OCI-LY1 (cell line): Measurements from ENCODE around the gene ZNF385D.

Experiments
- H2AFZ ChIP-seq: fragments of 200-600 bp; sonication (generic), shearing (Covaris generic); 2 replicates; pipeline ENCODE4 v1.6.0; 2014; ENCODE audit warnings: antibody characterized with exemption, mild to moderate bottlenecking, low read length
- H3F3A ChIP-seq: fragments of 200-600 bp; sonication (generic), shearing (Covaris generic); 2 replicates; pipeline ENCODE4 v1.6.0; 2014; ENCODE audit warnings: mild to moderate bottlenecking, antibody characterized with exemption, low read length, moderate library complexity; ENCODE audit not compliant: insufficient read depth
- H3K27ac ChIP-seq: fragments of 200-600 bp; sonication (generic); 2 replicates; pipeline ENCODE4 v1.5.1; 2014; ENCODE audit warnings: low read length, mixed run types, mild to moderate bottlenecking, low read depth; ENCODE audit not compliant: poor library complexity, severe bottlenecking
- H3K27me3 ChIP-seq: fragments of 200-600 bp; sonication (generic); 2 replicates; pipeline ENCODE4 v1.6.0; 2014; ENCODE audit warnings: antibody characterized with exemption, mild to moderate bottlenecking, low read length, moderate library complexity; ENCODE audit not compliant: insufficient read depth
- H3K36me3 ChIP-seq: fragments of 200-600 bp; sonication (generic); 2 replicates; pipeline ENCODE4 v1.6.1; 2014; ENCODE audit warnings: mild to moderate bottlenecking, antibody characterized with exemption, low read length, moderate library complexity, mixed read lengths; ENCODE audit not compliant: insufficient read depth
- H3K4me1 ChIP-seq: fragments of 200-600 bp; sonication (generic); 2 replicates; pipeline ENCODE4 v1.5.1; 2014; ENCODE audit warnings: mild to moderate bottlenecking, low read length, moderate library complexity; ENCODE audit not compliant: insufficient read depth, severe bottlenecking
- H3K4me2 ChIP-seq: fragments of 200-600 bp; sonication (generic), shearing (Covaris generic); 2 replicates; pipeline ENCODE4 v1.6.1; 2014; ENCODE audit warnings: low read length
- H3K4me3 ChIP-seq: fragments of 200-600 bp; sonication (generic); 2 replicates; pipeline ENCODE4 v1.5.1; 2014; ENCODE audit warnings: low read length, low read depth, mild to moderate bottlenecking, mixed read lengths; ENCODE audit not compliant: poor library complexity, severe bottlenecking
- H3K79me2 ChIP-seq: fragments of 200-600 bp; shearing (Covaris generic); 2 replicates; pipeline ENCODE4 v1.6.1; 2016; ENCODE audit warnings: mixed run types, low read length, mixed read lengths; ENCODE audit not compliant: insufficient read depth
- H3K9ac ChIP-seq: fragments of 200-600 bp; sonication (generic), shearing (Covaris generic); 2 replicates; pipeline ENCODE4 v1.6.1; 2014; ENCODE audit warnings: mild to moderate bottlenecking, low read length, mixed read lengths
- H3K9me2 ChIP-seq: fragments of 200-600 bp; sonication (generic), shearing (Covaris generic); 2 replicates; pipeline ENCODE4 v1.6.1; 2014; ENCODE audit warnings: low read depth, mild to moderate bottlenecking, low read length, mixed read lengths
- H3K9me3 ChIP-seq: fragments of 200-600 bp; shearing (Covaris generic); 2 replicates; pipeline ENCODE4 v1.6.1; 2014; ENCODE audit warnings: low read length, mixed read lengths
- H4K20me1 ChIP-seq: fragments of 200-600 bp; sonication (generic), shearing (Covaris generic); 2 replicates; pipeline ENCODE4 v1.6.0; 2016; ENCODE audit warnings: mild to moderate bottlenecking, low read length; ENCODE audit not compliant: insufficient read depth
- EZH2 ChIP-seq: fragments of 200-600 bp; sonication (generic), shearing (Covaris generic); IDR thresholded peaks from 2 replicates; pipeline ENCODE4 v1.8.0; 2017; ENCODE audit warnings: borderline replicate concordance, mixed run types, mild to moderate bottlenecking, antibody characterized with exemption, low read length, moderate library complexity, mixed read lengths
- TF ChIP-seq, protein P1 (sequence below): fragments of 200-600 bp; sonication (generic), shearing (Covaris generic); IDR thresholded peaks from 2 replicates; pipeline ENCODE4 v1.5.1; 2017; ENCODE audit warnings: mild to moderate bottlenecking, antibody characterized with exemption, low read length, moderate library complexity, mixed read lengths

The ZNF385D gene

GRCh38 chr3:21747966-21748555 lies 2.9 kb downstream of the ZNF385D start:
- H3K4me3 ChIP-seq: no peak overlapping the region
- no peak overlapping the region for H3K9ac ChIP-seq
- H3F3A ChIP-seq: no peaks in the 10 kb centered on the region
- H4K20me1 ChIP-seq: no peaks in the 10 kb centered on the region
- no peaks in the 10 kb centered on the region for H3K9me2 ChIP-seq
- no peak overlapping the region for H3K4me2 ChIP-seq
- H3K79me2 ChIP-seq: no peaks in the 10 kb centered on the region
- no peak overlapping the region for H3K27ac ChIP-seq
- H3K36me3 ChIP-seq: no peaks in the 10 kb centered on the region
- H3K27me3 ChIP-seq: no peaks in the 10 kb centered on the region
- TF ChIP-seq, protein P1, sequence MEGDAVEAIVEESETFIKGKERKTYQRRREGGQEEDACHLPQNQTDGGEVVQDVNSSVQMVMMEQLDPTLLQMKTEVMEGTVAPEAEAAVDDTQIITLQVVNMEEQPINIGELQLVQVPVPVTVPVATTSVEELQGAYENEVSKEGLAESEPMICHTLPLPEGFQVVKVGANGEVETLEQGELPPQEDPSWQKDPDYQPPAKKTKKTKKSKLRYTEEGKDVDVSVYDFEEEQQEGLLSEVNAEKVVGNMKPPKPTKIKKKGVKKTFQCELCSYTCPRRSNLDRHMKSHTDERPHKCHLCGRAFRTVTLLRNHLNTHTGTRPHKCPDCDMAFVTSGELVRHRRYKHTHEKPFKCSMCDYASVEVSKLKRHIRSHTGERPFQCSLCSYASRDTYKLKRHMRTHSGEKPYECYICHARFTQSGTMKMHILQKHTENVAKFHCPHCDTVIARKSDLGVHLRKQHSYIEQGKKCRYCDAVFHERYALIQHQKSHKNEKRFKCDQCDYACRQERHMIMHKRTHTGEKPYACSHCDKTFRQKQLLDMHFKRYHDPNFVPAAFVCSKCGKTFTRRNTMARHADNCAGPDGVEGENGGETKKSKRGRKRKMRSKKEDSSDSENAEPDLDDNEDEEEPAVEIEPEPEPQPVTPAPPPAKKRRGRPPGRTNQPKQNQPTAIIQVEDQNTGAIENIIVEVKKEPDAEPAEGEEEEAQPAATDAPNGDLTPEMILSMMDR: no peak
- TF ChIP-seq EZH2: no peak
- no peaks in the 10 kb centered on the region for H3K4me1 ChIP-seq
- no peaks in the 10 kb centered on the region for H3K9me3 ChIP-seq
- no peak overlapping the region for H2AFZ ChIP-seq

DNA sequence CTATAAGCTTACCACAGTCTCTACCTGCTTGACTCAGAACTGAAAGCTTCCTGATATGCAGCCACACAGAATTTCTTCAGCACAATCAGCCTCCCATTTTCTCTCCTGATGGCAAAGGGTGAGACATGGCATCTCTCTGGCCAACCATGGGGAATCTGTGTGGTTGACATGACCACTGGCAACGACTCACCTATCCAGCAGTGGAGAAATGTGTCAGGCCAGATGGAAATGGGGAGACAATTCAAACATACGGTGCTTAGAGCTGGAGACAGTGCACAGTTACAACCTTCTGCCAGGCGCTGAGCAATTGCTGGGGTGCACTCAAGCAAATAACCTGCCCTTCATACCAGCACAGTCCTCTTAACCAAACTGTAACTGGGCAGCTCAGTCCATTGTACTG lies 3.6 kb downstream of the ZNF385D start:
- H3F3A ChIP-seq: no peaks in the 10 kb centered on the region
- no peak for TF ChIP-seq EZH2
- TF ChIP-seq, protein P1: no peak
- H3K79me2 ChIP-seq: no peaks in the 10 kb centered on the region

DNA sequence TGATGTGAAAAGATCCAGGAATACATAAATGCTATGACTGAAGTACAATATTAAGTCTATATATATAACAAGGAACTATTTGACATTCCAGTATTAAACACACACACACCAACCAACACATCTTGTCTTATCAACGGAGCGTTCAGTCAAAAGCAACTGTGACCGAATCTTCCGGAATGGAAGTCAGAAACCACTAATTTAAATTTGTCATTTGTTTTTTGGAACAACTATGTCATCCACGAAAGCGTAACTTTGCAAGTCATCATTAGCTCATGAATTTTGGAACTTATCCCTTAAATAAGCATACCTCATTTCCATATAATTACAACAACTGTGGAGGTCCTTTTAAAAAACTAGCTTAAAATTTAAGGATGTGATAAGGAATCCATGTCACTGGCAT lies 5.0 kb downstream of the ZNF385D start:
- Histone ChIP-seq H3K9me2 (no peaks in the 10 kb centered on the region), H3K9me3 (no peaks in the 10 kb centered on the region), H3K27me3 (no peaks in the 10 kb centered on the region), H3K4me2 (no peak overlapping the region), H3K27ac (no peak overlapping the region), H4K20me1 (no peaks in the 10 kb centered on the region), H3K4me3 (no peak overlapping the region), H3K9ac (no peak overlapping the region), H2AFZ (no peak overlapping the region), H3K4me1 (no peaks in the 10 kb centered on the region), H3K36me3 (no peaks in the 10 kb centered on the region), H3K79me2 (no peaks in the 10 kb centered on the region), H3F3A (no peaks in the 10 kb centered on the region)
- TF ChIP-seq, protein P1: no peak
- TF ChIP-seq EZH2: no peak

More for the DNA sequence above, 3.6 kb downstream of the ZNF385D start:
- Histone ChIP-seq H4K20me1 (no peaks in the 10 kb centered on the region), H3K4me2 (no peak overlapping the region), H3K9ac (no peak overlapping the region), H3K9me2 (no peaks in the 10 kb centered on the region), H2AFZ (no peak overlapping the region), H3K9me3 (no peaks in the 10 kb centered on the region), H3K4me3 (no peak overlapping the region), H3K27ac (no peak overlapping the region), H3K36me3 (no peaks in the 10 kb centered on the region), H3K4me1 (no peaks in the 10 kb centered on the region), H3K27me3 (no peaks in the 10 kb centered on the region)
